DMS53 (cell line): ENCODE measurements around the gene QPCT.

ENCODE experiments used
- DNase-seq: peaks from one replicate; lab custom pipeline; 2025; lab: John Stamatoyannopoulos, UW

QPCT gene

GRCh38 chr2:37324786-37325624, 19.4 kb upstream of the QPCT start, which contains the start of gene PRKD3:
PRKD3 (minus strand) TSS chr2:37324833; CDS start chr2:37316524, 8,309 bp downstream.
- peak; percentile 69 for DNase-seq

GRCh38 chr2:37325625-37326071, 18.8 kb upstream of the QPCT start:
- DNase-seq, result peak; percentile 24

- no peak for DNase-seq
Observed at GRCh38 chr2:37326285-37326684, 18.1 kb upstream of the QPCT start.

GRCh38 chr2:37326866-37327634, 17.4 kb upstream of the QPCT start:
- no peak for DNase-seq

GRCh38 chr2:37330681-37331080, 13.7 kb upstream of the QPCT start:
- DNase-seq, result no peak

- DNase-seq, result no peak
Observed at GRCh38 chr2:37332560-37332959, 11.9 kb upstream of the QPCT start.

GRCh38 chr2:37333256-37333655, 11.2 kb upstream of the QPCT start:
- DNase-seq, result no peak

GRCh38 chr2:37335604-37336003, 8.8 kb upstream of the QPCT start:
- DNase-seq, result no peak

- DNase-seq, result no peak
Observed at GRCh38 chr2:37337620-37338280, 6.7 kb upstream of the QPCT start.

- no peak for DNase-seq
Observed at GRCh38 chr2:37338933-37339332, 5.5 kb upstream of the QPCT start.

GRCh38 chr2:37340637-37341036, 3.8 kb upstream of the QPCT start:
- no peak for DNase-seq

- DNase-seq, result no peak
Observed at GRCh38 chr2:37342591-37343220, 1.7 kb upstream of the QPCT start.

GRCh38 chr2:37343537-37344434, 644 bp upstream of the QPCT start:
- peak; percentile 70 for DNase-seq

- DNase-seq, result peak; percentile 27
Observed at GRCh38 chr2:37348155-37348554, 3.7 kb downstream of the QPCT start.

- DNase-seq, result peak; percentile 96
Observed at GRCh38 chr2:37349231-37349860, 4.9 kb downstream of the QPCT start.

- DNase-seq, result peak; percentile 95
Observed at GRCh38 chr2:37350034-37350433, 5.6 kb downstream of the QPCT start.

GRCh38 chr2:37354531-37354930, 10.1 kb downstream of the QPCT start:
- no peak for DNase-seq

GRCh38 chr2:37355735-37356134, 11.3 kb downstream of the QPCT start:
- peak; percentile 45 for DNase-seq

GRCh38 chr2:37356299-37356698, 11.9 kb downstream of the QPCT start:
- no peak for DNase-seq

- no peak for DNase-seq
Observed at GRCh38 chr2:37357069-37357468, 12.6 kb downstream of the QPCT start.
